ENCODE measurements around the gene ZBTB44.

Gene ZBTB44

GRCh38 chr11:130216221-130216550 lies 98.5 kb downstream of the ZBTB44 start:
- DNase-seq (ENCODE audit: low read depth in 3 of 3, low spot score in 1 of 3): no peak

GRCh38 chr11:130215531-130216220 lies 99.0 kb downstream of the ZBTB44 start:
- DNase-seq (ENCODE audit: low read depth in 3 of 3, low spot score in 1 of 3): no peak

GRCh38 chr11:130214861-130215530 lies 99.7 kb downstream of the ZBTB44 start:
- no peak for DNase-seq (ENCODE audit: low read depth in 3 of 3, low spot score in 1 of 3)

GRCh38 chr11:130213979-130214281 lies 100.8 kb downstream of the ZBTB44 start:
- DNase-seq (ENCODE audit: low read depth in 3 of 3, low spot score in 1 of 3): no peak

- DNase-seq (ENCODE audit: low read depth in 3 of 3, low spot score in 1 of 3): peak; percentile 24 to 65 (median 50)
These were observed 101.4 kb downstream of the ZBTB44 start for GRCh38 chr11:130213143-130213978.

GRCh38 chr11:130212431-130212961 lies 102.2 kb downstream of the ZBTB44 start:
- no peak for DNase-seq (ENCODE audit: low read depth in 3 of 3, low spot score in 1 of 3)

- no peak for DNase-seq (ENCODE audit: low read depth in 3 of 3, low spot score in 1 of 3)
These were observed 102.8 kb downstream of the ZBTB44 start for GRCh38 chr11:130211781-130212401.

- no peak for DNase-seq (ENCODE audit: low read depth in 3 of 3, low spot score in 1 of 3)
These were observed 103.6 kb downstream of the ZBTB44 start for GRCh38 chr11:130211144-130211543.

GRCh38 chr11:130209954-130210854 lies 104.5 kb downstream of the ZBTB44 start:
- DNase-seq (ENCODE audit: low read depth in 3 of 3, low spot score in 1 of 3): no peak

GRCh38 chr11:130209128-130209932 lies 105.4 kb downstream of the ZBTB44 start:
- no peak for DNase-seq (ENCODE audit: low read depth in 3 of 3, low spot score in 1 of 3)

- no peak for DNase-seq (ENCODE audit: low read depth in 3 of 3, low spot score in 1 of 3)
These were observed 106.2 kb downstream of the ZBTB44 start for GRCh38 chr11:130208241-130209127.

GRCh38 chr11:130206141-130206540 lies 108.6 kb downstream of the ZBTB44 start:
- no peak for DNase-seq (ENCODE audit: low read depth in 3 of 3, low spot score in 1 of 3)

- no peak for DNase-seq (ENCODE audit: low read depth in 3 of 3, low spot score in 1 of 3)
These were observed 110.0 kb downstream of the ZBTB44 start for GRCh38 chr11:130204703-130205095.

GRCh38 chr11:130203766-130204702 lies 110.7 kb downstream of the ZBTB44 start:
- no peak for DNase-seq (ENCODE audit: low read depth in 3 of 3, low spot score in 1 of 3)

GRCh38 chr11:130202818-130203689 lies 111.7 kb downstream of the ZBTB44 start:
- no peak for DNase-seq (ENCODE audit: low read depth in 3 of 3, low spot score in 1 of 3)

- no peak for DNase-seq (ENCODE audit: low read depth in 3 of 3, low spot score in 1 of 3)
These were observed 112.5 kb downstream of the ZBTB44 start for GRCh38 chr11:130202009-130202817.
